Tibial nerve (tissue), 4 donors: ENCODE measurements around the gene ADPGK. TPM values are rescaled to one million over a fixed set of nuclear protein-coding genes. Genes with fewer than 3 reads are reported as not detected.

Experiments
- DNase-seq, 2 donors: peaks; one replicate each; pipeline ENCODE4 v3.0.0-alpha.2; 2019; ENCODE audit warnings: low spot score in 2 of 2
- H3K27ac ChIP-seq, 4 donors: fragments of 200-600 bp; sonication (generic) in 3 of 4; one replicate each; pipeline ENCODE4 v1.5.1; 2017 to 2019; ENCODE audit warnings: mild to moderate bottlenecking in 1 of 4
- H3K27me3 ChIP-seq, 2 donors: fragments of 200-600 bp; sonication (generic) in 1 of 2; one replicate each; pipeline versions ENCODE4 v1.5.1 to v1.6.0; 2017 to 2019
- H3K36me3 ChIP-seq, 3 donors: fragments of 200-600 bp; sonication (generic); one replicate each; pipeline ENCODE4 v1.5.1; 2018 to 2019
- H3K4me1 ChIP-seq, 4 donors: fragments of 200-600 bp; sonication (generic) in 3 of 4; one replicate each; pipeline ENCODE4 v1.5.1; 2017 to 2019
- H3K4me3 ChIP-seq, 4 donors: fragments of 200-600 bp; sonication (generic) in 3 of 4; one replicate each; pipeline ENCODE4 v1.5.1; 2017 to 2019; ENCODE audit warnings: mild to moderate bottlenecking in 1 of 4, moderate library complexity in 1 of 4
- H3K9me3 ChIP-seq, 4 donors: fragments of 200-600 bp; sonication (generic) in 3 of 4; one replicate each; pipeline ENCODE4 v1.5.1; 2017 to 2019
- EP300 ChIP-seq, 2 donors: sonication (generic); formaldehyde crosslinking; IDR thresholded peaks; one replicate each; pipeline ENCODE4 v1.6.1; 2017; ENCODE audit warnings: antibody characterized with exemption in 2 of 2, mild to moderate bottlenecking in 1 of 2
- POLR2A ChIP-seq, 2 donors: fragments of 450-650 bp; IDR thresholded peaks; one replicate each; pipeline ENCODE4 v1.6.1; 2017; ENCODE audit warnings: antibody characterized with exemption in 2 of 2, mild to moderate bottlenecking in 2 of 2, moderate library complexity in 2 of 2
- WGBS, 2 donors: methylation state at CpG; one replicate each; pipeline ENCODE4 v1.1.5; 2018; 5-methylcytosine and 5-hydroxymethylcytosine counted together
- total RNA-seq, 4 donors: library from RNA; depleted of rRNA; stranded (reverse); fragments of >200 nt; gene quantifications; one replicate each; pipeline ENCODE4 v1.1.0, GENCODE V29; 2016
- TF ChIP-seq, protein P1 (sequence below), 5 experiments: fragments of 200-600 bp in 3 of 5; fragments of 450-650 bp in 2 of 5; sonication (generic) in 3 of 5; IDR thresholded peaks; one replicate each; pipeline ENCODE4 v1.5.1; 2016 to 2019; ENCODE audit warnings: antibody characterized with exemption in 5 of 5, mild to moderate bottlenecking in 3 of 5, moderate library complexity in 2 of 5

Gene ADPGK
- 10 to 100 TPM; 49.6 to 82.2 (median 62.2) TPM for total RNA-seq

DNA sequence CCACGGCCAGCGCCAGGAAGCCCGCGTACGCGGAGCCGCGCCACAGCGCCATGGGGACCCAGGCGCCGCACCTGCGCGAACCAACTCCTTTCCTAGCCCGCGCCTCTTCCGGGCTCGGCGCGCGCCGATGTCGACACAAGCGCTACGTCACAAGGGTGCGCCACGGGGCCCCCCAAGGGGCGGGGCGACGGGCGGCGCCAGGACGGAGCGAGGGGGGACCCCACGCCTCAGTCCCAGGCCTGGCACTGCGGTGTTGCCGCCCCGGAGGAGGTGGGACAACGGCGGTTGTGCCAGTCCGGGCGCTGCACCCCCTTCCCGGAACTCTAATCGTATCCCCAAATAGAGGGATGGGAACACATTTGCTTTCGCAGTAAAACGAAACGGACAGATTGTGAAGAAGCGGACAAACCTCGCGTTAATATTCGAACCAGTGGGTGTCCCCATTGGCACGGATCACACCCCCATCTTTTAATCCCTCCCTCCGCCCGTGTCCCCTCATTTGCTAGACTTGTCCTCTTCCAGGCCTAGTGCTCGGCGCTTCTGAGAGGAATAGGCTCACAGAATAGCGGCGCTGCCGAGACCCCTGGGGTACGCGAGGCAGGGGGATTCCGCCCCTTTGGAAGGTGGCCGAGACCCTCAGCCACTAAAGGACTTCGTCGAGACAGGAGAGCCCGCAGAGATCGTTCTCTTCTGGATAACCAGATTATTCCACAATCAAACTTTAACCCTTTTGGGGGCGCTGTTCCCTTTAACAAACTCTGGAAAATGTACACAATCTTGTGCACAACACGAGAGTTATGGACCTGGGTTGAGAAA, at the start of gene ADPGK:
ADPGK (minus strand) TSS at position 119 of the 816 bp plus-strand sequence; CDS start at position 52, 67 bp downstream.
- TF ChIP-seq POLR2A (IDR thresholded peaks at IDR 0.05) (peak; percentile 64 to 84), EP300 (IDR thresholded peaks at IDR 0.05) (peak; percentile 91 to 99)
- TF ChIP-seq, protein P1, sequence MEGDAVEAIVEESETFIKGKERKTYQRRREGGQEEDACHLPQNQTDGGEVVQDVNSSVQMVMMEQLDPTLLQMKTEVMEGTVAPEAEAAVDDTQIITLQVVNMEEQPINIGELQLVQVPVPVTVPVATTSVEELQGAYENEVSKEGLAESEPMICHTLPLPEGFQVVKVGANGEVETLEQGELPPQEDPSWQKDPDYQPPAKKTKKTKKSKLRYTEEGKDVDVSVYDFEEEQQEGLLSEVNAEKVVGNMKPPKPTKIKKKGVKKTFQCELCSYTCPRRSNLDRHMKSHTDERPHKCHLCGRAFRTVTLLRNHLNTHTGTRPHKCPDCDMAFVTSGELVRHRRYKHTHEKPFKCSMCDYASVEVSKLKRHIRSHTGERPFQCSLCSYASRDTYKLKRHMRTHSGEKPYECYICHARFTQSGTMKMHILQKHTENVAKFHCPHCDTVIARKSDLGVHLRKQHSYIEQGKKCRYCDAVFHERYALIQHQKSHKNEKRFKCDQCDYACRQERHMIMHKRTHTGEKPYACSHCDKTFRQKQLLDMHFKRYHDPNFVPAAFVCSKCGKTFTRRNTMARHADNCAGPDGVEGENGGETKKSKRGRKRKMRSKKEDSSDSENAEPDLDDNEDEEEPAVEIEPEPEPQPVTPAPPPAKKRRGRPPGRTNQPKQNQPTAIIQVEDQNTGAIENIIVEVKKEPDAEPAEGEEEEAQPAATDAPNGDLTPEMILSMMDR (IDR thresholded peaks at IDR 0.05): peak; percentile 39 to 66 (median 54)
- H3K4me3 ChIP-seq: peak within 1 kb of the TSS; percentile 77 to 96 (median 88)
- peaks cover 0 to 61% (median 33%) of the 10 kb centered on the region in 4 donors for H3K4me1 ChIP-seq
- peaks cover 0 to 13% (median 0%) of the 10 kb centered on the region in 3 donors for H3K36me3 ChIP-seq
- WGBS, 2 donors: 0 to 1% methylated on average over 34 to 58 of the region's 68 CpGs
- H3K9me3 ChIP-seq: no peaks in the 10 kb centered on the region
- H3K27me3 ChIP-seq: no peaks in the 10 kb centered on the region
- peak within 1 kb of the TSS; percentile 92 to 99 (median 96) for H3K27ac ChIP-seq
- DNase-seq: peak; percentile 79 to 88

DNA sequence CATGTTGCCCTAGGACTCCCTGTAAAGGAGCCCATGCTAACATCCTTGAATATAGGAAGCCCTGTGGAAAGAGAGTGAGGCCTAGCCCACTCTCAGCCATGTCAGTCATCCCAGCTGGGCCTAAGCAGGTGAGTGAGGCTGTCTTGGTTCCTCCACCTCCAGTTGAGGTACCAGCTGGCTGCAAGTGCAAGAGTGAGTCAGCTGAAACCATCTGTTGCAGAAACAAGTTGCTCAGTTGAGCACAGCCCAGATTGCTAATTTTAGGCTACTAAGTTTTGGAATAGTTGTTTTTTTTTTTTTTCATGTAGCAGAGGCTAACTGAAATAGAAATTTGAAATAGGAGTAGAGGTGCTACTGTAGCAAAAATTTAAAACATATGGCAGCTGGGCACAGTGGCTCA, 43.7 kb upstream of the ADPGK start:
- DNase-seq: no peak
- Histone ChIP-seq H3K4me3 (no peak overlapping the region), H3K36me3 (no peaks in the 10 kb centered on the region), H3K9me3 (no peaks in the 10 kb centered on the region), H3K27me3 (no peaks in the 10 kb centered on the region), H3K4me1 (no peaks in the 10 kb centered on the region), H3K27ac (no peak overlapping the region)
- no peak for TF ChIP-seq EP300 (IDR thresholded peaks at IDR 0.05)
- TF ChIP-seq POLR2A (IDR thresholded peaks at IDR 0.05): no peak
- TF ChIP-seq, protein P1 (IDR thresholded peaks at IDR 0.05): no peak

DNA sequence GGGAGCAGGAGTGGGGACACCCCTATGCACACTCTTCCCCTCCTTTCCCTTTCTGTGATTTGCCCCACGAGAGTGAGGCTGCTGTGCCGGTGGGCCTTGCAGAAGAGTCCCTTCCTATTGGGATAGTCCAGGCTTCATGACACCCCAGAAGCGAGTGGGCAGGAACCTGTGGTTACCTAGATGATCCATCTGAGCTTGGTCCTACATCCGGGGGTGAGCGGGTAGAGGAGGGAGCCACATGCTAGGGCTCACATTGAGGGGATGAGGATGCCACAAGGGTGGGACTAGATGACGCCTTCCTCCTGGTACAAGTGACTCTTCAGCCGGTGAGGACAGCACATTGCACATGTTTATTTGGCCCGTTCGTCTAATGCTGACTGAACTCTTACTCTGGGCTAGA, 43.1 kb upstream of the ADPGK start:
- Histone ChIP-seq H3K27me3 (no peaks in the 10 kb centered on the region), H3K36me3 (no peaks in the 10 kb centered on the region), H3K4me3 (no peak overlapping the region), H3K4me1 (no peaks in the 10 kb centered on the region), H3K27ac (no peak overlapping the region), H3K9me3 (no peaks in the 10 kb centered on the region)
- WGBS, 2 donors: 89 to 97% methylated on average over 9 of the region's 9 CpGs
- TF ChIP-seq POLR2A (IDR thresholded peaks at IDR 0.05) (no peak), EP300 (IDR thresholded peaks at IDR 0.05) (no peak)
- TF ChIP-seq, protein P1 (IDR thresholded peaks at IDR 0.05): no peak
- DNase-seq: no peak

DNA sequence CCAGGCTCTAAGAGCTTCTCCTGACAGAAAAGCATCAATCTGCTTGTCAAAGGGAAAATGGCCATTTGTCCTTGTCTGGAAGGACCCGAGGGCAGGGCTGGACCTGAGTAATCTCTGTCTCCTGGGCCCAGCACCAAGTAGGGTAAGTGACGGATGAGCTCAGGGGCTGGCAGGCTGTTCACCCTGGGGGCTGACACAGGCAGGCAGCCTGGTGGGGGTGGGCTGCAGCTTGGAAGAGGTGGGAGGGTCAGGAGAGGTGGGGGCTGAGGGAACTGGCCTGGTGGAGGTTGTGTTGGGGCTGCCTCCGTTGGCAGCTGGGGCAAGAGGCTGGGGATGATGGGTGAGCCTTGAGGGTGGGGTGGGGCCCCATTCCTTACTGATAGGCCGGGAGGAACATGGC, 42.3 kb upstream of the ADPGK start:
- no peak for TF ChIP-seq EP300 (IDR thresholded peaks at IDR 0.05)
- no peak for TF ChIP-seq POLR2A (IDR thresholded peaks at IDR 0.05)
- TF ChIP-seq, protein P1 (IDR thresholded peaks at IDR 0.05): no peak
- DNase-seq: no peak
- 39 to 55% methylated on average over 4 of the region's 4 CpGs for WGBS, 2 donors
- H3K27me3 ChIP-seq: no peaks in the 10 kb centered on the region
- H3K27ac ChIP-seq: no peak overlapping the region
- no peaks in the 10 kb centered on the region for H3K9me3 ChIP-seq
- no peak overlapping the region for H3K4me3 ChIP-seq
- H3K36me3 ChIP-seq: no peaks in the 10 kb centered on the region
- H3K4me1 ChIP-seq: no peaks in the 10 kb centered on the region

DNA sequence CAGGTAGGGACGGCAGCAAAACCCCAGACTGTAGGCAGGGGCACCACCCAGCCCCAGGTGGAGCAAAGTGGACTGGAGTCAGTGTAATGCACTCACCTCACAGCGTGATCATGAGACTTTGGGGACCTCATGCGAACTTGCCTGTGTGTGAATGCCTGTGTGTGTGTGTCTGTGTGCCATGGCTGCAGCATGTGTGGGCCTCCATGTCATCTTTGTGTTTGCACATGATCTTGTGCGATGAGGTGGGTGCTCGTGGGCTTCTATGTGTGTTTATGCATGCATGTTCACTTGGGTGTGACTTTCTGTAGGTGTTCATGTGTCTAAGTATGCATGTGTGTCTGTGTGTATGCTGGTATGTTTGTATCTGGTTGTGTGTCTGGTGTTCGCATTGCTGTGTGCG, 41.2 kb upstream of the ADPGK start:
- no peak overlapping the region for H3K4me3 ChIP-seq
- no peak for DNase-seq
- H3K36me3 ChIP-seq: no peaks in the 10 kb centered on the region
- H3K27ac ChIP-seq: no peak overlapping the region
- H3K9me3 ChIP-seq: no peaks in the 10 kb centered on the region
- no peak for TF ChIP-seq EP300 (IDR thresholded peaks at IDR 0.05)
- TF ChIP-seq POLR2A (IDR thresholded peaks at IDR 0.05): no peak
- TF ChIP-seq, protein P1 (IDR thresholded peaks at IDR 0.05): no peak
- H3K4me1 ChIP-seq: no peaks in the 10 kb centered on the region
- no peaks in the 10 kb centered on the region for H3K27me3 ChIP-seq
- 82 to 86% methylated on average over 7 of the region's 7 CpGs for WGBS, 2 donors
